Astrocyte (in vitro differentiated cells and primary cell): ENCODE measurements around the gene ALDH3B2.

ENCODE experiments used
- CTCF ChIP-seq: IDR thresholded peaks from 2 replicates; pipeline ENCODE4 v1.5.1; 2011; ENCODE audit warnings: low read depth, mild to moderate bottlenecking, inconsistent platforms, low read length, moderate library complexity; ENCODE audit not compliant: insufficient read depth
- EZH2 ChIP-seq: IDR thresholded peaks from 2 replicates; pipeline ENCODE4 v1.6.1; 2012; ENCODE audit warnings: mild to moderate bottlenecking, low read length, inconsistent platforms; ENCODE audit not compliant: insufficient read depth

- no peak for TF ChIP-seq CTCF
- TF ChIP-seq EZH2 = no peak
Measured at GRCh38 chr11:67662142-67662834, 12.1 kb downstream of the ALDH3B2 start.
